GM12878 (cell line): ENCODE data around the gene ZNF428. TPM values are rescaled to one million over a fixed set of nuclear protein-coding genes. Genes with fewer than 3 reads are reported as not detected.
"Not testable (repeated sequence)": the region's sequence is repeated elsewhere in the genome, so short reads cannot be mapped to it uniquely, and the experiment has no call there.

ENCODE experiments used
- ATAC-seq: fragments of 200-7000 bp; cut with Tn5 transposase; 3 replicates; pipeline ENCODE4 v1.9.1; 2020; ENCODE audit warnings: mild to moderate bottlenecking, moderate library complexity
- BruUV-seq: library from RNA; stranded (reverse); fragments of 400-500 nt; replicated peaks from 2 replicates; lab custom pipeline; 2021; lab: Mats Ljungman, UMichigan
- CTCF ChIA-PET: fragments of 300-600 bp; sonication (Branson Sonifier 250); formaldehyde crosslinking; extraction: SDS; loops from one replicate; lab custom pipeline; 2021; ENCODE audit warnings: inconsistent platforms; lab: Yijun Ruan, JAX
- POLR2A ChIA-PET: fragments of 350-600 bp; formaldehyde crosslinking; extraction: SDS; loops from one replicate; lab custom pipeline; 2021; ENCODE audit warnings: inconsistent platforms; lab: Charles Lee
- RAD21 ChIA-PET: fragments of 300-600 bp; sonication (Branson Sonifier 250); formaldehyde crosslinking; loops from one replicate; lab custom pipeline; 2023; ENCODE audit warnings: antibody characterized with exemption; ENCODE audit not compliant: unreplicated experiment; lab: Charles Lee
- SMC1A ChIA-PET: fragments of 300-600 bp; sonication (Branson Sonifier 250); formaldehyde crosslinking; loops from one replicate; lab custom pipeline; 2023; ENCODE audit not compliant: unreplicated experiment, uncharacterized antibody; lab: Charles Lee
- DNase-seq: peaks from one replicate; pipeline ENCODE4 v3.0.0-alpha.2; 2011; ENCODE audit warnings: low read depth, low spot score
- FAIRE-seq: peaks from 3 replicates; lab custom pipeline; 2011; peaks lifted over from hg19 to GRCh38; lab: Jason Lieb, UNC
- H2AFZ ChIP-seq: 2 replicates; pipeline ENCODE4 v1.6.0; 2011; ENCODE audit warnings: low read depth, low read length, control low read depth; ENCODE audit not compliant: control insufficient read depth
- H3K27ac ChIP-seq: 2 replicates; pipeline ENCODE4 v1.5.1; 2011; ENCODE audit warnings: control low read depth; ENCODE audit not compliant: control insufficient read depth, insufficient read depth
- H3K27me3 ChIP-seq, 2 experiments: replicated peaks in 1 of 2; 2 replicates each; pipeline versions ENCODE4 v1.6.0 to v1.6.1; 2011; ENCODE audit warnings: low read length in 1 of 2; ENCODE audit not compliant: control insufficient read depth in 2 of 2, insufficient read depth in 2 of 2
- H3K36me3 ChIP-seq, 2 experiments: 2 replicates each; pipeline ENCODE4 v1.5.1; 2011; ENCODE audit warnings: low read length in 1 of 2; ENCODE audit not compliant: control insufficient read depth in 2 of 2, insufficient read depth in 2 of 2
- H3K4me1 ChIP-seq: 2 replicates; pipeline ENCODE4 v1.6.1; 2011; ENCODE audit warnings: mild to moderate bottlenecking, low read length, moderate library complexity, mixed read lengths; ENCODE audit not compliant: control insufficient read depth, insufficient read depth
- H3K4me2 ChIP-seq: 2 replicates; pipeline ENCODE4 v1.6.0; 2011; ENCODE audit warnings: control low read depth; ENCODE audit not compliant: control insufficient read depth, insufficient read depth
- H3K4me3 ChIP-seq: fragments of 200-600 bp; sonication (generic); 2 replicates; pipeline ENCODE4 v1.5.1; 2016
- H3K79me2 ChIP-seq: 2 replicates; pipeline ENCODE4 v1.6.0; 2011; ENCODE audit warnings: low read length; ENCODE audit not compliant: control insufficient read depth, insufficient read depth
- H3K9ac ChIP-seq: 2 replicates; pipeline ENCODE4 v1.8.0; 2011; ENCODE audit warnings: low read length, control low read depth, mixed read lengths; ENCODE audit not compliant: control insufficient read depth, insufficient read depth
- H3K9me3 ChIP-seq: replicated peaks from 3 replicates; pipeline ENCODE4 v1.5.1; 2011; ENCODE audit warnings: mild to moderate bottlenecking, low read length; ENCODE audit not compliant: control insufficient read depth, insufficient read depth
- H4K20me1 ChIP-seq: 2 replicates; pipeline ENCODE4 v1.6.0; 2011; ENCODE audit not compliant: control insufficient read depth, insufficient read depth
- DPF2 ChIP-seq: fragments of 450-650 bp; IDR thresholded peaks from 2 replicates; pipeline ENCODE4 v1.6.1; 2017; ENCODE audit warnings: mild to moderate bottlenecking
- EED ChIP-seq: sonication (generic); IDR thresholded peaks from 2 replicates; pipeline ENCODE4 v1.6.1; 2016; ENCODE audit warnings: antibody characterized with exemption, low read depth
- HDAC6 ChIP-seq: fragments of 200-600 bp; sonication (generic); IDR thresholded peaks from one replicate; pipeline ENCODE4 v1.8.0; 2017; ENCODE audit warnings: antibody characterized with exemption; ENCODE audit not compliant: unreplicated experiment
- LARP7 ChIP-seq: fragments of 450-650 bp; IDR thresholded peaks from 2 replicates; pipeline ENCODE4 v1.6.1; 2017; ENCODE audit warnings: mild to moderate bottlenecking
- MAX ChIP-seq: IDR thresholded peaks from 2 replicates; pipeline ENCODE4 v1.6.1; 2012; ENCODE audit warnings: low read depth, low read length, improper control_type of control experiment
- MYC ChIP-seq: IDR thresholded peaks from 2 replicates; pipeline ENCODE4 v1.6.1; 2011; ENCODE audit warnings: mild to moderate bottlenecking, low read length, moderate library complexity, inconsistent platforms; ENCODE audit not compliant: insufficient read depth, insufficient replicate concordance, insufficient read length, severe bottlenecking
- PBX3 ChIP-seq: IDR thresholded peaks from 2 replicates; pipeline ENCODE4 v1.6.1; 2011; ENCODE audit warnings: mild to moderate bottlenecking, low read depth, low read length, moderate library complexity; ENCODE audit not compliant: insufficient replicate concordance
- RFX5 ChIP-seq: IDR thresholded peaks from 2 replicates; pipeline ENCODE4 v1.6.1; 2011; ENCODE audit warnings: low read depth, low read length, improper control_type of control experiment
- SKIL ChIP-seq: fragments of 450-650 bp; IDR thresholded peaks from 2 replicates; pipeline ENCODE4 v1.6.1; 2017; ENCODE audit warnings: mild to moderate bottlenecking, low read depth, inconsistent platforms; ENCODE audit not compliant: poor library complexity, severe bottlenecking
- TCF7 ChIP-seq: IDR thresholded peaks from 2 replicates; pipeline ENCODE4 v1.6.1; 2014; ENCODE audit warnings: antibody characterized with exemption, borderline replicate concordance
- WRNIP1 ChIP-seq: IDR thresholded peaks from 2 replicates; pipeline ENCODE4 v1.6.1; 2011; ENCODE audit warnings: low read depth, low read length, improper control_type of control experiment, borderline replicate concordance
- WGBS: methylation state at CpG from one replicate; pipeline ENCODE4 v1.1.6; 2016; ENCODE audit warnings: low lambda C conversion rate; ENCODE audit not compliant: insufficient replicate concordance, insufficient coverage; ENCODE audit errors: missing lambda C conversion rate; 5-methylcytosine and 5-hydroxymethylcytosine counted together
- in situ Hi-C: fragments of 300-500 bp; cut with MboI; formaldehyde crosslinking; loops from 9 replicates; pipeline ENCODE4 v1.14.3; 2018; ENCODE audit warnings: mixed read lengths
- intact Hi-C: fragments of 100-400 bp; cut with micrococcal nuclease; formaldehyde crosslinking; loops from one replicate; pipeline ENCODE4 v1.14.2; 2022; ENCODE audit not compliant: unreplicated experiment
- polyA plus RNA-seq, 11 experiments: library from polyadenylated mRNA; depleted of rRNA in 4 of 11; unstranded in 6 of 11; stranded (reverse) in 5 of 11; fragments of >200 nt; fragmentation: Nextera tagmentation in 4 of 11; fragmentation: Illumina TruSeq in 1 of 11; extraction: Ambion mirVana in 4 of 11; extraction: Trizol in 1 of 11; gene quantifications; 1 replicate in 1 of 11; 2 replicates in 10 of 11; pipeline versions ENCODE4 v1.2.1 to v1.2.3, GENCODE V29; 2011 to 2016; ENCODE audit warnings: inconsistent platforms in 2 of 11, missing spikeins in 2 of 11, low read depth in 1 of 11
- total RNA-seq, 4 experiments: library from RNA; depleted of rRNA in 3 of 4; stranded (reverse); fragments of >200 nt in 3 of 4; fragmentation: Illumina TruSeq in 1 of 4; extraction: Trizol in 1 of 4; gene quantifications; 2 replicates each; pipeline versions ENCODE4 v1.2.1 to v1.2.3, GENCODE V29; 2013 to 2021
- TF ChIP-seq, protein P1 (sequence below): IDR thresholded peaks from 2 replicates; pipeline ENCODE4 v1.6.1; 2012; ENCODE audit warnings: low read depth, low read length, improper control_type of control experiment

The ZNF428 gene
- total and polyA plus RNA-seq, 10 of the 15 experiments (the other 5 are each of a cell fraction or from before 2014, with no cell fraction given), result 0.27 to 57.8 (median 20.4) TPM

- H2AFZ ChIP-seq, FAIRE-seq, H3K4me1 ChIP-seq, H3K9me3 ChIP-seq, H3K27me3 ChIP-seq, H3K36me3 ChIP-seq, intact Hi-C loops, ATAC-seq, RAD21 ChIA-PET, POLR2A ChIA-PET, H4K20me1 ChIP-seq, H3K9ac ChIP-seq, H3K4me3 ChIP-seq, H3K27ac ChIP-seq, H3K79me2 ChIP-seq, in situ Hi-C loops, DNase-seq, H3K4me2 ChIP-seq, BruUV-seq: not testable (repeated sequence)
- SMC1A ChIA-PET, result interaction anchor here (1.1 kb wide), 1 partner anchor 32 kb away, joined by 3 read pairs; no protein-coding TSS in a partner anchor
- 96% methylated on average over 3 of the region's 3 CpGs for WGBS
- CTCF ChIA-PET, result interaction anchor here (1.0 to 1.2 kb wide), 2 partner anchors 9 to 31 kb away, joined by 3 read pairs; no protein-coding TSS in a partner anchor
Observed at GRCh38 chr19:43587029-43587428, 32.4 kb downstream of the ZNF428 start.

DNA sequence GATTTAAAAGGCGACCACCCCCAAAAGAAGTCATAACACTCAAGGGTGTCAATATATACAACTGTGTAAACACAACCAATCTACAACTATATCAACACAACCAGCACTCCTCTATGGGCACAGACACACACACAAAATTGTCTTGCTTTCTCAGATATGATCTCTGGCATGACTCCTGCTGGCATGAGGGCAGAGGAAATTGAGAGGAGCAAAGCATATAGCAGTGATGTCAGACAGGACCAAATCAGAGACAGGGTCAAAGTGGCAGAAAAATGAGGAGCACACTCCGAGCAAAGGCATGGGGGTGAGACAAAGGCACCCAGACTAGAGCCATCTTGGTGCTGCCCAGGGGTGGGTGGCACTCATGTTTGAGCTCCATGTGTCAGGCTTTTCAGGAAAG is 33.1 kb downstream of the ZNF428 start:
- Histone ChIP-seq H2AFZ (no peak overlapping the region), H3K4me2 (no peak overlapping the region), H3K4me1 (peaks cover 5% of the 10 kb centered on the region), H3K27me3 (no peaks in the 10 kb centered on the region), H3K9me3 (no peaks in the 10 kb centered on the region), H3K9ac (no peak overlapping the region), H4K20me1 (no peaks in the 10 kb centered on the region), H3K27ac (no peak overlapping the region), H3K36me3 (no peaks in the 10 kb centered on the region; a peak in 1 of 4 replicates), H3K79me2 (no peaks in the 10 kb centered on the region), H3K4me3 (no peak overlapping the region)
- DNase-seq (no peak), ATAC-seq (no peak), FAIRE-seq (no peak)
- no TSS peak for BruUV-seq
- ChIA-PET RAD21 (no interaction called here), POLR2A (interaction anchor here (0.6 kb wide), 1 partner anchor 9 kb away, joined by 3 read pairs; no protein-coding TSS in a partner anchor), SMC1A (interaction anchor here (1.1 kb wide), 1 partner anchor 31 kb away, joined by 3 read pairs; no protein-coding TSS in a partner anchor), CTCF (interaction anchor here (0.6 to 1.2 kb wide), 2 partner anchors 31 to 80 kb away, joined by 3 read pairs; no protein-coding TSS in a partner anchor)
- 48% methylated on average over 2 of the region's 2 CpGs for WGBS
- in situ Hi-C loops (no loop called here), intact Hi-C loops (no loop called here)
- TF ChIP-seq WRNIP1 (no peak), SKIL (no peak), TCF7 (no peak), MAX (no peak), HDAC6 (no peak), PBX3 (no peak), MYC (no peak), LARP7 (no peak), RFX5 (no peak), DPF2 (no peak), EED (no peak)
- TF ChIP-seq, protein P1, sequence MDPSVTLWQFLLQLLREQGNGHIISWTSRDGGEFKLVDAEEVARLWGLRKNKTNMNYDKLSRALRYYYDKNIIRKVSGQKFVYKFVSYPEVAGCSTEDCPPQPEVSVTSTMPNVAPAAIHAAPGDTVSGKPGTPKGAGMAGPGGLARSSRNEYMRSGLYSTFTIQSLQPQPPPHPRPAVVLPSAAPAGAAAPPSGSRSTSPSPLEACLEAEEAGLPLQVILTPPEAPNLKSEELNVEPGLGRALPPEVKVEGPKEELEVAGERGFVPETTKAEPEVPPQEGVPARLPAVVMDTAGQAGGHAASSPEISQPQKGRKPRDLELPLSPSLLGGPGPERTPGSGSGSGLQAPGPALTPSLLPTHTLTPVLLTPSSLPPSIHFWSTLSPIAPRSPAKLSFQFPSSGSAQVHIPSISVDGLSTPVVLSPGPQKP, result no peak
